Naive thymus-derived CD8-positive, alpha-beta T cell (primary cell): Measurements from ENCODE around the gene S100A11. TPM values are rescaled to one million over a fixed set of nuclear protein-coding genes. Genes with fewer than 3 reads are reported as not detected.

Experiments
- ATAC-seq, 2 donors: fragments of 150-1000 bp; cut with Tn5 transposase in 1 of 2; sonication (Bioruptor Pico), chemical (Tn5 transposase) in 1 of 2; 1 replicate in 1 of 2; 2 replicates in 1 of 2; pipeline ENCODE4 v1.10.0; 2021; ENCODE audit warnings: mild to moderate bottlenecking in 2 of 2, moderate library complexity in 2 of 2
- POLR2A ChIA-PET: fragments of 350-600 bp; sonication (Branson Sonifier 250); formaldehyde crosslinking; loops from one replicate; lab custom pipeline; 2021; ENCODE audit warnings: antibody characterized with exemption; lab: Charles Lee
- DNase-seq, 10 donors: peaks; one replicate each; pipeline versions ENCODE4 v3.0.0 to v3.0.0-alpha.2; 2020 to 2022
- H3K27ac Mint-ChIP-seq, 10 donors: one replicate each; pipeline ENCODE4 v1.8.0; 2020 to 2022; ENCODE audit warnings: mild to moderate bottlenecking in 10 of 10, mixed read lengths in 10 of 10, moderate library complexity in 4 of 10, inconsistent platforms in 1 of 10
- H3K27me3 Mint-ChIP-seq, 5 donors: one replicate each; pipeline ENCODE4 v1.8.0; 2021 to 2022; ENCODE audit warnings: mixed read lengths in 5 of 5
- H3K36me3 Mint-ChIP-seq, 3 donors: one replicate each; pipeline ENCODE4 v1.8.0; 2020 to 2022; ENCODE audit warnings: mixed read lengths in 3 of 3, mild to moderate bottlenecking in 2 of 3, inconsistent platforms in 1 of 3
- H3K4me1 Mint-ChIP-seq, 4 donors: one replicate each; pipeline ENCODE4 v1.8.0; 2021 to 2022; ENCODE audit warnings: mixed read lengths in 4 of 4
- H3K4me3 Mint-ChIP-seq, 10 donors: one replicate each; pipeline ENCODE4 v1.8.0; 2020 to 2022; ENCODE audit warnings: mild to moderate bottlenecking in 10 of 10, mixed read lengths in 10 of 10, moderate library complexity in 6 of 10, inconsistent platforms in 1 of 10
- H3K9me3 Mint-ChIP-seq, 9 donors: one replicate each; pipeline ENCODE4 v1.8.0; 2020 to 2022; ENCODE audit warnings: mixed read lengths in 9 of 9, mild to moderate bottlenecking in 3 of 9, inconsistent platforms in 1 of 9, moderate library complexity in 1 of 9
- polyA plus RNA-seq, 3 donors: library from polyadenylated mRNA; unstranded; fragments of 300-500 nt; fragmentation: Illumina TruSeq; gene quantifications; one replicate each; pipeline ENCODE4 v1.2.3, GENCODE V29; 2021
- total RNA-seq, 8 experiments: library from RNA in 2 of 8; stranded (reverse) in 2 of 8; gene quantifications; one replicate each; pipeline ENCODE4 v1.2.3 and lab custom pipeline; 2021 to 2026

The S100A11 gene
- total and polyA plus RNA-seq, 5 experiments from 2014 or later, result 62.0 to 124 (median 88.6) TPM

DNA sequence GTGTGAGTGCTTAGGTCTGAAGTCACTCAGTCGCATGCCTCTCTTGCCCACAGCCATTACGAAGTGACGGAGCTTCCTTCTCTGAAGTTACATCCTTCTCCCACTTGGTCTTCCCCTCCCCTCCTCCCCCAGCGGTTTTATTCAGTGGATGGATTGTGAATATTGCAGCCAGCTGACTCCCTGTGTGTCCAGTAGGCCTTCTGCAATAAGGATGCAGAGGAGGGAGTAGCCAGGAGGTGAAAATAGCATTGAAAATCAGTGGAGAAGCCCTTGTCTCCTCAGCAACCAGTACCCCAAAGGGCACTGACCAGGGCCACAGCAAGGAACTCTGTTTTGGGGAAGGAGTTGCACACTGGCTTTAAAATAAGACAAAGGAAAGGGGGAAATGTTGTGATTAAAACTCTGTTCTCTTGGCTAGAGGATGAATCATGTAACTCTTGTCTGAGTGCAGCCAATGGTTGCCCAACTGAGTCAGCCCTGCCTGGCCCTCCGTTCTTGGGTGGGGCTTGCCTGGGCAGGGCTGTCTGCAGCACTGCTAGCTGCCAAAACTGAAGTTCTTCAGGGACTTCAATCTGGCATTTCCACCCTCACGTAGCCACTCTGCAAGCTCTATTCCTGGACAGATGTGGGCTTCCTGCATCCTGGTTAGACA is 47.5 kb downstream of the S100A11 start:
- H3K27ac Mint-ChIP-seq, result peak overlapping the region; percentile 7 to 87 (median 39)
- POLR2A ChIA-PET, result interaction anchor here (0.9 kb wide), 1 partner anchor 9 kb away, joined by 3 read pairs; no protein-coding TSS in a partner anchor
- no peaks in the 10 kb centered on the region for H3K9me3 Mint-ChIP-seq
- H3K36me3 Mint-ChIP-seq, result peaks cover 0 to 20% (median 3%) of the 10 kb centered on the region in 3 donors
- DNase-seq, result peak in 1 of 10 donors; percentile 26
- no peaks in the 10 kb centered on the region for H3K27me3 Mint-ChIP-seq
- H3K4me3 Mint-ChIP-seq, result peak overlapping the region in 6 of 10 donors; percentile 6 to 65 (median 41)
- ATAC-seq, result no peak
- H3K4me1 Mint-ChIP-seq, result peaks cover 41 to 83% (median 76%) of the 10 kb centered on the region in 4 donors

DNA sequence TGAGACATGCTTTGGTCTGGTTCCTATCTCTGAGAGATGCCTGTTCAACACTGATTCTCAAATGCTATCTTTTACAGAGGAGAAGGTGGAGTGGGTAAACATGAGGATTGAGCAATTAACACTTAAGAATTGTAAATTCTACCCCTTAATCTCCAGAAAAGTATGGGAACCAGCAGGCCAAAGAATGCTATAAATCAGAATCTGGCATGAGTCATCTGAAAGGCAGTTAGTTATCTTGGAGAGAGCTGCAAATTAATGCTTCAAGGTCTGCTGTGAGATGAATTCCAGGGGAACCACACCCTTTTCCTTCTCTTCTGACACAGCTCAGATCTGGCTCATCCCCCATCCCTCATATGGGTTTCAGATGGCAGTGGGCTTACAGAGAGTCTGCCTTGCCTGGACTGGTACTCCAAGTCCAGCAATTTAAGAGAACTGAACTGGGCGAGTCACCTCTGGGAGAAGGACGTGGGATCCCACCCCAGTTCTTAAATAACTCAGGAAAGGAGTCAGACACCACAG is 48.3 kb downstream of the S100A11 start:
- H3K9me3 Mint-ChIP-seq, result no peaks in the 10 kb centered on the region
- H3K27ac Mint-ChIP-seq, result peak overlapping the region in 7 of 10 donors; percentile 29 to 87 (median 49)
- POLR2A ChIA-PET, result interaction anchor here (0.5 to 1.3 kb wide), 4 partner anchors 9 to 77 kb away, joined by 3 to 4 read pairs (median 3); no protein-coding TSS in a partner anchor
- peak overlapping the region in 2 of 10 donors; percentile 5 to 52 for H3K4me3 Mint-ChIP-seq
- DNase-seq (no peak), ATAC-seq (no peak)
- H3K27me3 Mint-ChIP-seq, result no peaks in the 10 kb centered on the region
- peaks cover 46 to 89% (median 85%) of the 10 kb centered on the region in 4 donors for H3K4me1 Mint-ChIP-seq
- peaks cover 3 to 28% (median 4%) of the 10 kb centered on the region in 3 donors for H3K36me3 Mint-ChIP-seq

DNA sequence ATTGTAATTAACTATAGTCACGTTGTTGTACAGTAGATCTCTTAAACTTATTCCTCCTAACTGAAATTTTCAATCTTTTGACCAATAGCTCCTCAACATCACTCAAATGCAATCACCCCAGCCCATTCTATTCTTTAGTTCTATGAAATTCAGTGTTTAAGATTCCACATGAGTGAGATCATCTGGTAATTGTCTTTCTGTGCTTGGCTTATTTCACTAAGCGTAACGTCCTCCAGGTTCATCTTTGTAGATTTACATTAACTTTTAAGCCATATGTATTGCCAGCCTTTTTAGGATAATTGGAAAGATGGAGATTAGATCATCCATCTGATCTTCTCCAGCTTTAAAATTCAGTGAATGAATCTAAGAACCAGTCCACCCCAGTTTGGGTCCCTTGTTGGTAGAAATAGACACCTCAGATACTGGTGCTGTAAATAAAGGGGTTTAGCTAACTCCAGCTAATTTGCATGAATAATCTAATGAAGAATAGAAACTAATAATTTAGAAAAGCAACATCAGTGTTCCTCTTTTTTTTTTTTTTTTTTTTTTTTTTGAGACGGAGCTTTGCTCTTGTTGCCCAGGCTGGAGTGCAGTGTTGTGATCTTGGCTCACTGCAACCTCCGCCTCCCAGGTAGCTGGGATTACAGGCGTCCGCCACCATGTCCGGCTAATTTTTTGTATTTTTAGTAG is 50.2 kb downstream of the S100A11 start:
- POLR2A ChIA-PET, result no interaction called here

DNA sequence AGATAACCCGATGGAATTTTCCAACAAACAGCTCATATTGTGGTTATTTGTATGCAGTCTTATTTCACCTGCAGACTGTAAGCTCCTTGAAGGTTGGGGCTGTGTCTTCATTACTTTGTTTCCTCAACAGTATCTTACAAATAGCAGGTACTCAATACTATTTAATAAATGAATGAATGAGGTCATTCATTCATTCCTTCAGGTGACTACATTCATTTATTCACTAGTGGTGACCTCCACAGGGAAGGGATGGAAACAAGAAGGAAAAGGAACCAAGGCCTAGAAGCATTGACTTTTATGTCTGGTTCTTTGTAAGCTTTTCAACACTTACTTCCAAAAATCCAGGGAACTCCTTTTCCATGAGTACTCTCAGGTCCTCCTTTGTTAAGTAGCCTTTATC is 51.0 kb downstream of the S100A11 start:
- peaks cover 40 to 72% (median 68%) of the 10 kb centered on the region in 4 donors for H3K4me1 Mint-ChIP-seq
- DNase-seq, result no peak
- ATAC-seq, result no peak
- no peak overlapping the region for H3K4me3 Mint-ChIP-seq
- peak overlapping the region in 4 of 10 donors; percentile 10 to 58 (median 27) for H3K27ac Mint-ChIP-seq
- POLR2A ChIA-PET, result no interaction called here
- no peaks in the 10 kb centered on the region for H3K9me3 Mint-ChIP-seq
- H3K27me3 Mint-ChIP-seq, result no peaks in the 10 kb centered on the region
- H3K36me3 Mint-ChIP-seq, result peaks cover 4 to 54% (median 15%) of the 10 kb centered on the region in 3 donors

More for the DNA sequence above, 50.2 kb downstream of the S100A11 start:
- H3K27me3 Mint-ChIP-seq, result no peaks in the 10 kb centered on the region
- H3K9me3 Mint-ChIP-seq, result no peaks in the 10 kb centered on the region
- peaks cover 4 to 45% (median 10%) of the 10 kb centered on the region in 3 donors for H3K36me3 Mint-ChIP-seq
- peak overlapping the region in 4 of 10 donors; percentile 5 to 27 (median 12) for H3K27ac Mint-ChIP-seq
- no peak overlapping the region for H3K4me3 Mint-ChIP-seq
- H3K4me1 Mint-ChIP-seq, result peaks cover 43 to 81% (median 77%) of the 10 kb centered on the region in 4 donors
- ATAC-seq (no peak), DNase-seq (no peak)

DNA sequence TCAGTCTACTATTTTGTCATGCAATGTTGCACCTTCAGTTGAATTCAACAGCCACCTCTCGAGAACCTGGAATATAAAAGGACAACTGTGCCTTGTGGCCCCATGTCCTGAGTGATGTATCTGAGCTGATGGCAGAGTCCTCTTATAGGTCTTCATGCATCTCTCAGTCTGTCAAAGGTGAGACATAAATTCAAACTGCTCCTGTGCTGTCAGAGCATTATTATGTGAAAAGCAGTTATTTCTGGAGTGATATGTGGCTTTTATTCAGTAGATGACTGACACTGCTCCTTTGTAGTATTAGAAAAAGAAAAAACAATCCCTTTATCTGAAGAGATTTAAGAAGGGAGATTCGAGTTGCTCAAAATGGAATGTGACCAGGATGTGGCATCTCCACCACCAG is 51.5 kb downstream of the S100A11 start:
- Mint-ChIP-seq H3K4me3 (no peak overlapping the region), H3K27ac (peak overlapping the region in 6 of 10 donors; percentile 52 to 83 (median 62)), H3K4me1 (peaks cover 36 to 67% (median 63%) of the 10 kb centered on the region in 4 donors), H3K36me3 (peaks cover 4 to 59% (median 17%) of the 10 kb centered on the region in 3 donors), H3K9me3 (no peaks in the 10 kb centered on the region), H3K27me3 (no peaks in the 10 kb centered on the region)
- POLR2A ChIA-PET, result no interaction called here
- ATAC-seq (no peak), DNase-seq (no peak)

DNA sequence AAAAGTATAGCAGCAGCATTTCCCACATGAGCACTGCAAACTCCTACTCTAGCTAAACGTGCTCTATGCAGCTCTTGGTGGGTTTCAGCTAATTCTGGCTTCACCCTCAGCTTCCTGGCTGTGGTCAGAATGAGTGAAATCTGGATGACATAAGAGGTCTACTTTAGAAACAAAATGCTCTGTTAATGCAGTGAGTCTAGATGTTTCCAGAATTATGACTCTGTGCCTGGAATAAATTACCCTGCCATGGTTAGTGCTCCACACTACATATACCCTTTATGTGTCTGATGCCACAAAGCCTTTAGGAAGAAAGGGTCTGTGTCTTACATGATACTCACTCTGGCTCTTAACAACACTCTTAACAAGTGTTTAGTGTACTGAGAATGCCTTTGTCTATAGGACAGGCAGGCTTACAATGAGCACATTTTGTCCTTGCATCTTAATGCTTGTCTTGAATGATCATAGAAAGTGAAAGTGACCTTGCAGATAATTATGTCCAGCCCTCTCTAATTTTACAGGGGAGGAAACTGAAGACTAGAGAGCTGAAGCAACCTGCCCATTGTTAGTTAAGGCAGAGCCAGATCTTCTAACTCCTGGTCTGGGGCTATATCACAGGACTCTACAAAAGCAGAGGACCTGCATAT is 52.4 kb downstream of the S100A11 start:
- Mint-ChIP-seq H3K36me3 (peaks cover 4 to 64% (median 17%) of the 10 kb centered on the region in 3 donors), H3K27me3 (no peaks in the 10 kb centered on the region), H3K27ac (peak overlapping the region in 9 of 10 donors; percentile 52 to 83 (median 65)), H3K9me3 (no peaks in the 10 kb centered on the region), H3K4me3 (peak overlapping the region in 8 of 10 donors; percentile 4 to 79 (median 57)), H3K4me1 (peaks cover 30 to 59% (median 55%) of the 10 kb centered on the region in 4 donors)
- DNase-seq, result peak in 3 of 10 donors; percentile 40 to 52 (median 47)
- peak; percentile 92 to 96 for ATAC-seq
- POLR2A ChIA-PET, result interaction anchor here (0.6 kb wide), 1 partner anchor 8 kb away, joined by 3 read pairs; no protein-coding TSS in a partner anchor

Other genes starting within 250 kb of the S100A11 start
- 10 to 100 TPM; 20.5 to 23.2 TPM for gene TDRKH, start 246.5 kb downstream of the S100A11 start, total RNA-seq
- gene TDRKH, start 246.5 kb downstream of the S100A11 start, polyA plus RNA-seq, result 10 to 100 TPM; 14.7 to 15.9 (median 14.9) TPM
- gene LINGO4, start 231.6 kb downstream of the S100A11 start, total RNA-seq, result not detected
- not detected for gene LINGO4, start 231.6 kb downstream of the S100A11 start, polyA plus RNA-seq
- gene RORC, start 205.2 kb downstream of the S100A11 start, total RNA-seq, result not detected
- gene RORC, start 205.2 kb downstream of the S100A11 start, polyA plus RNA-seq, result under 1 TPM in 1 of 3 donors, not detected in 2; 0.06 TPM
- gene C2CD4D, start 197.2 kb downstream of the S100A11 start, total RNA-seq, result under 1 TPM in 1 of 2 experiments, not detected in 1; 0.21 TPM
- under 1 TPM; 0.19 to 0.65 (median 0.26) TPM for gene C2CD4D, start 197.2 kb downstream of the S100A11 start, polyA plus RNA-seq
- gene THEM5, start 183.3 kb downstream of the S100A11 start, total RNA-seq, result not detected
- gene THEM5, start 183.3 kb downstream of the S100A11 start, polyA plus RNA-seq, result not detected
- gene THEM4, start 127.5 kb downstream of the S100A11 start, total RNA-seq, result 100 to 1,000 TPM; 154 to 166 TPM
- 100 to 1,000 TPM in 2 of 3 donors, 10 to 100 TPM in 1; 82.2 to 116 (median 103) TPM for gene THEM4, start 127.5 kb downstream of the S100A11 start, polyA plus RNA-seq
- 100 to 1,000 TPM; 198 to 212 TPM for gene S100A10, start 43.1 kb downstream of the S100A11 start, total RNA-seq
- gene S100A10, start 43.1 kb downstream of the S100A11 start, polyA plus RNA-seq, result 100 to 1,000 TPM; 629 to 783 (median 630) TPM
- not detected for gene TCHHL1, start 52.1 kb upstream of the S100A11 start, total RNA-seq
- not detected for gene TCHHL1, start 52.1 kb upstream of the S100A11 start, polyA plus RNA-seq
- gene TCHH, start 78.4 kb upstream of the S100A11 start, total RNA-seq, result not detected
- not detected for gene TCHH, start 78.4 kb upstream of the S100A11 start, polyA plus RNA-seq
- gene RPTN, start 122.2 kb upstream of the S100A11 start, total RNA-seq, result not detected
- not detected for gene RPTN, start 122.2 kb upstream of the S100A11 start, polyA plus RNA-seq
- under 1 TPM in 1 of 2 experiments, not detected in 1; 0.10 TPM for gene HRNR, start 187.2 kb upstream of the S100A11 start, total RNA-seq
- under 1 TPM in 1 of 3 donors, not detected in 2; 0.03 TPM for gene HRNR, start 187.2 kb upstream of the S100A11 start, polyA plus RNA-seq